Body of pancreas (tissue), 4 donors: ENCODE data around the gene MAP3K7CL. TPM values are rescaled to one million over a fixed set of nuclear protein-coding genes. Genes with fewer than 3 reads are reported as not detected.
"Not testable (repeated sequence)": the region's sequence is repeated elsewhere in the genome, so short reads cannot be mapped to it uniquely, and the experiment has no call there.

ENCODE experiments used
- ATAC-seq: fragments of 150-250 bp; one replicate; pipeline ENCODE4 v1.9.1; 2016
- DNase-seq, 4 donors: peaks; one replicate each; pipeline ENCODE4 v3.0.0-alpha.2; 2019
- H3K27ac ChIP-seq, 4 donors: fragments of 200-600 bp; sonication (generic); 1 replicate in 3 of 4; 2 replicates in 1 of 4; pipeline versions ENCODE4 v1.5.1 to v1.6.1; 2016 to 2019; ENCODE audit warnings: mild to moderate bottlenecking in 1 of 4, mixed read lengths in 1 of 4, moderate library complexity in 1 of 4
- H3K27me3 ChIP-seq, 2 donors: fragments of 200-600 bp; sonication (generic); one replicate each; pipeline ENCODE4 v1.6.0; 2016; ENCODE audit warnings: mild to moderate bottlenecking in 1 of 2
- H3K36me3 ChIP-seq, 2 donors: fragments of 200-600 bp; sonication (generic); replicated peaks in 1 of 2; 2 replicates each; pipeline ENCODE4 v1.5.1; 2016; ENCODE audit warnings: low read depth in 2 of 2; ENCODE audit not compliant: insufficient read depth in 1 of 2
- H3K4me1 ChIP-seq: fragments of 200-600 bp; sonication (generic); one replicate; pipeline ENCODE4 v1.6.0; 2016
- H3K4me3 ChIP-seq, 2 donors: fragments of 200-600 bp; sonication (generic); 1 replicate in 1 of 2; 2 replicates in 1 of 2; pipeline ENCODE4 v1.5.1; 2016 to 2019
- H3K9me3 ChIP-seq, 3 donors: fragments of 200-600 bp; sonication (generic); 1 replicate in 2 of 3; 2 replicates in 1 of 3; pipeline ENCODE4 v1.5.1; 2016
- CTCF ChIP-seq, 7 experiments: fragments of 450-650 bp in 4 of 7; fragments of 200-600 bp in 3 of 7; sonication (generic) in 3 of 7; IDR thresholded peaks; one replicate each; pipeline ENCODE4 v1.5.1; 2016 to 2019; ENCODE audit warnings: antibody characterized with exemption in 7 of 7
- POLR2A ChIP-seq, 3 donors: fragments of 450-650 bp; IDR thresholded peaks; one replicate each; pipeline ENCODE4 v1.6.1; 2016; ENCODE audit warnings: antibody characterized with exemption in 3 of 3, mild to moderate bottlenecking in 2 of 3
- WGBS, 2 donors: methylation state at CpG; one replicate each; pipeline ENCODE4 v1.1.5; 2017; 5-methylcytosine and 5-hydroxymethylcytosine counted together
- intact Hi-C: fragments of 100-400 bp; cut with DNase I; formaldehyde crosslinking; loops from one replicate; pipeline ENCODE4 v1.15.1; 2023
- total RNA-seq, 2 donors: library from RNA; depleted of rRNA; stranded (reverse); fragments of >200 nt; gene quantifications; one replicate each; pipeline ENCODE4 v1.1.0, GENCODE V29; 2016

Gene MAP3K7CL
- total RNA-seq, 2 donors from 2014 or later = 5.2 to 12.5 TPM

- H3K4me3 ChIP-seq = no peak overlapping the region
- ATAC-seq (peak; percentile 80), DNase-seq (peak in 1 of 4 donors; percentile 45)
- no peaks in the 10 kb centered on the region for H3K27me3 ChIP-seq
- 19 to 25% methylated on average over 8 of the region's 8 CpGs for whole genome bisulfite sequencing, 2 donors
- no peaks in the 10 kb centered on the region for H3K36me3 ChIP-seq
- no peaks in the 10 kb centered on the region for H3K9me3 ChIP-seq
- H3K27ac ChIP-seq = no peak overlapping the region
- intact Hi-C loops = loop anchor here (5.0 kb wide), 1 partner anchor 208 kb away; no protein-coding TSS in a partner anchor
- peak; percentile 49 to 86 (median 80) for TF ChIP-seq CTCF (IDR thresholded peaks at IDR 0.05)
- no peak for TF ChIP-seq POLR2A (IDR thresholded peaks at IDR 0.05)
- H3K4me1 ChIP-seq = no peaks in the 10 kb centered on the region
Measured at GRCh38 chr21:29164323-29164942, 34.0 kb downstream of the MAP3K7CL start.

- 66 to 78% methylated on average over 3 of the region's 3 CpGs for WGBS, 2 donors
- TF ChIP-seq CTCF (IDR thresholded peaks at IDR 0.05) (no peak), POLR2A (IDR thresholded peaks at IDR 0.05) (no peak)
- no peak overlapping the region for H3K4me3 ChIP-seq
- H3K27ac ChIP-seq = no peak overlapping the region
- no peaks in the 10 kb centered on the region for H3K36me3 ChIP-seq
- H3K27me3 ChIP-seq = no peaks in the 10 kb centered on the region
- ATAC-seq (no peak), DNase-seq (no peak)
- no peaks in the 10 kb centered on the region for H3K4me1 ChIP-seq
- intact Hi-C loops = no loop called here
- H3K9me3 ChIP-seq = no peaks in the 10 kb centered on the region
Measured at GRCh38 chr21:29166323-29166722, 35.9 kb downstream of the MAP3K7CL start.

DNA sequence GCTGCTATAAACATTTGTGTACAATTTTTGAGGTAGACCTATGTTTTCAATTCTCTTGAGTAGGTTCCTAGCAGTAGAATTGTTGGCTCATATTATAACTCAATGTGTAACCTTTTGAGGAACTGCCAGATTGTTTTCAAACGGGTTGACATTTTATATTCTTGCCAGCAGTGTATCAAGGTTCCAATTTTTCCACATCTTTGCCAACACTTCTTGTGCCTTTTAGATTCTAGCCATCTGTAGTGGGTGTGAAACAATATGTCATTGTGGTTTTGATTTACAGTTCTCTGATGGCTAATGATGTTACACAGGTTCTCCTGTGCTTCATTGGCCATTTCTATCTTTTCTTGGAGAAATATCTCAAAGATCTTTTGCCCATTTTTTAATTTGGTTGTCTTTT lies 36.4 kb downstream of the MAP3K7CL start:
- Histone ChIP-seq H3K27me3 (no peaks in the 10 kb centered on the region), H3K27ac (no peak overlapping the region), H3K4me3 (no peak overlapping the region), H3K36me3 (no peaks in the 10 kb centered on the region), H3K9me3 (no peaks in the 10 kb centered on the region), H3K4me1 (no peaks in the 10 kb centered on the region)
- WGBS, 2 donors = 4 to 6% methylated on average over 1 of the region's 1 CpG
- no peak for DNase-seq
- ATAC-seq = peak; percentile 40
- TF ChIP-seq CTCF (IDR thresholded peaks at IDR 0.05) (no peak), POLR2A (IDR thresholded peaks at IDR 0.05) (no peak)
- intact Hi-C loops = no loop called here

DNA sequence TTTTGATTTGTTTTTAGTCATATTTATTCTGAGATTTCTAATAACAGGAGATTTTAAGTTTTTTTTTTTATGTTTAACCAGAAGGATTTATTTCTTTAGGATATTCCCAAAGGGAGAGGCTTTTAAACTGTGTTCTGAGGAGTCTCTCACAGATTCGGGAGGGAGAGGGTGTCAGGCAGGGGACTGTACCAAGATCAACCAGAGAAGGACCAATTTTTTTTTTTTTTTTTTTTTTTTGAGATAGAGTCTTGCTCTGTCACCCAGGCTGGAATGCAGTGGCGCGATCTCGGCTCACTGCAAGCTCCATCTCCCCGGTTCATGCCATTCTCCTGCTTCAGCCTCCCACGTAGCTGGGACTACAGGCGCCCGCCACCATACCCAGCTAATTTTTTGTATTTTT lies 37.0 kb downstream of the MAP3K7CL start:
- ATAC-seq, intact Hi-C loops, DNase-seq, H3K36me3 ChIP-seq, H3K9me3 ChIP-seq, H3K4me3 ChIP-seq, H3K27me3 ChIP-seq, H3K4me1 ChIP-seq, H3K27ac ChIP-seq: not testable (repeated sequence)
- 91 to 93% methylated on average over 8 of the region's 8 CpGs for WGBS, 2 donors

DNA sequence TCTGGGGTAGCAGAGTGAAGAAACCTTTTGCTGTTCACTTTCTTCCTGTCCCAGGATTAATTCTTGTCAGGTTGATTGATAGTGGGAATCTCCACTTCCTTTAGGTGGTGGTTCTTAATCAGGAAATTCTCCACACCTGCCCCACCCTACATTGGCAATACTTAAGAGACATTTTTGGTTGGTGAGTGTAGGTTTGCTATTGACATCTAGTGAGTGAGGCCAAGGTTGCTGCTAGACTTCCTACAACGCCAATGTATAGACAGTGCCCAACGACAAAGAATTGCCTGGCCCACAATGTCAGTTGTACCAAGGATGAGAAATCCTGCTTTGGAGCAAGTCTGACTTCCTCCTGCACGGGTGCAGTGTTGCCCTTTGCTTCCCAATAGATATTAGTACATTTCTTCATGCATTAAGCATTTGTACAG lies 38.5 kb downstream of the MAP3K7CL start:
- H3K9me3 ChIP-seq = no peaks in the 10 kb centered on the region
- H3K27me3 ChIP-seq = no peaks in the 10 kb centered on the region
- ATAC-seq (no peak), DNase-seq (no peak)
- no peaks in the 10 kb centered on the region for H3K4me1 ChIP-seq
- 78% methylated on average over 3 of the region's 3 CpGs for WGBS, 2 donors
- intact Hi-C loops = no loop called here
- TF ChIP-seq CTCF (IDR thresholded peaks at IDR 0.05) = no peak
- no peaks in the 10 kb centered on the region for H3K36me3 ChIP-seq
- H3K27ac ChIP-seq = no peak overlapping the region
- H3K4me3 ChIP-seq = no peak overlapping the region
